Measurements from ENCODE around the gene GNA15.
"Not testable (repeated sequence)": the region's sequence is repeated elsewhere in the genome, so short reads cannot be mapped to it uniquely, and the experiment has no call there.

GNA15 gene

GRCh38 chr19:3192684-3193083 lies 56.9 kb downstream of the GNA15 start:
- no peak for DNase-seq

- DNase-seq: no peak
Observed at GRCh38 chr19:3193256-3194105, 57.6 kb downstream of the GNA15 start.

DNA sequence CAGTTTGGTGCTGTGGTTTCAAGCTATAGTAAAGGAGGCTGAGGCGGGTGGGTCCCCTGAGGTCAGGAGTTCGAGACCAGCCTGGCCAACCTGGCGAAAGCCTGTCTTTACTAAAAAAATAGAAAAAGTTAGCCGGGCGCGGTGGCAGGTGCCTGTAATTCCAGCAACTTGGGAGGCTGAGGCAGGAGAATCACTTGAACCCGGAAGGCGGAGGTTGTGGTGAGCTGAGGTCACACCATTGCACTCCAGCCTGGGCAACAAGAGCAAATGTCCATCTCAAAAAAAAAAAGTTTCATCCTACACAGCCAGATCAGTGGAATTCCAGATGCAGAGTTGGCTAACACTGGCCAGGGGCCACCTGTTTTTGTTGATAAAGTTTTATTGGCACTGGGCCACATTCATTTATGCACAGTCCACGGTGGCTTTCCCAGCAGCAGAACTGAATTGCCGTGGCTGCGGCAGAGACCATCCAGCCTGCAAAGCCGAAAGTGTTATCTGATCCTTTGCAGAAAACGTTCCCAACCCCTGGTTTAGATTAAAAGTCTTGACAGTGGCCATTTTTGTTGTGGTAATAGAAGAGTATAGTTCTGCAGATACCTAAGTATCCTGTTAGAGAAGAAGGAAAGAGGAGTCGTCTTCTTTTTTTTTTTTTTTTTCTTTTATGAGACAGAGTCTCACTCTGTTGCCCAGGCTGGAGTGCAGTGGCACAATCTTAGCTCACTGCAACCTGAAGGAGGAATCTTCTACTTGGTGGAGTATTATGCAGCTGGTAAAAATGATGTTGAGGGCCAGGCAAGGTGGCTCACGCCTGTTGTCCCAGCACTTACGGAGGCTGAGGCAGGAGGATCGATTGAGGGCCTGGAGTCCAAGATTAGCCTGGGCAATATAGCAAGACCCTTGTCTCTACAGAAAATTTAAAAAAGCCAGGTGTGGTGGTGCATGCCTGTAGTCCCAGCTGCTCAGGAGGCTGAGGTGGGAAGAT lies 58.6 kb downstream of the GNA15 start:
- no peak for DNase-seq

DNA sequence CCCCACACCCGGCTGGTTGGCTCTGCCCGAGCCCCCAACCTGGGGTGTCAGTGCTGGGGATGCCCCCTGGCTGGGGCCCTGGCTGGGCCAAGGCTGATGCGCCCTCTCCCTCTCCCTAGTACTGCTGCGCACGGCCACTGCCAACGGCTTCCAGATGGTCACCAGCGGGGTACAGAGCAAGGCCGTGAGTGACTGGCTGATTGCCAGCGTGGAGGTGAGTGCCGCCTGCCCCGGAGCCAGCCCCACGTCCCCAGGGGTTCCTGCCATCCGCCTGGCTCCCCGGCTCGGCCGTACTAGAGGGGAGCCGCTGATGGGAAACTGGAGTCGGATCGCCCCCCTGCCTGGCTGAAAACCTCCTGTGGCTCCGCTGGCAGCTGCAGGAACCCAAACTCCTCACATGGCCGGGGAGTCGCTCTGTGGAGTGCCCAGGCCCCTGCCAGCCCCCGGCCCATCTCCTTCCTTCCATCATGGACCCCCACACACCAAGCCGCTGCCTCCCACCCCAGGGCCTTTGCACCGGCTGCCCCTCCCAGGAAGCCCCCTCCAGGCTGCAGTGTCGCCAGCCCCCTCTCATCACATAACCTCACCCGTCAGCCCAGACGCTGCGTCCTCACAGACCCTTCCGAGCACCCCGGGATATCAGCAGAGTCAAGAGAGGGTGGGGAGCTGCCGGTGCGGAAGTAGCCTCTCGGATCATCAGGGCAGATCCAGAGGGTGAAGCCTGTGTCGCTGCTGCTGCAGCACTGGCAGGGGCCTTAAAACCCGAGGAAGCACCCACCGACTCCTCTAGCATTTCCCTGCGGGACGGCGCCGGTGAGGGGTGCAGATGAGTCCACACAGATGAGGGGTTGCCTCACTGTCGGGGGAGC lies 60.5 kb downstream of the GNA15 start:
- no peak for DNase-seq

DNA sequence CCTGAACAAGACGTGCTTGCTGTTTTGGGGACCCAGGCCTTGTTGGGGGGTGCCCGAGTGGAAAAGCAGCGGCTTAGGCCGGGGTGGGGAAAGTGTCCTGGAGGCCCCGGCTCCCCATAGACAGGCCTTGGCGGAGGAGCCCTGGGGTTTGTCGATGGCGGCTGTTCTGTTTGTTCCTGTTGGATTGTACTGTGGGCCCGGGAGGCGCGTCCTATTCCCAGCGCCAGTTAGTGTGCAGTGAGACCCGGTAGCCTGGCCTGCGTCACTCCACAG lies 61.0 kb downstream of the GNA15 start:
- no peak for DNase-seq

DNA sequence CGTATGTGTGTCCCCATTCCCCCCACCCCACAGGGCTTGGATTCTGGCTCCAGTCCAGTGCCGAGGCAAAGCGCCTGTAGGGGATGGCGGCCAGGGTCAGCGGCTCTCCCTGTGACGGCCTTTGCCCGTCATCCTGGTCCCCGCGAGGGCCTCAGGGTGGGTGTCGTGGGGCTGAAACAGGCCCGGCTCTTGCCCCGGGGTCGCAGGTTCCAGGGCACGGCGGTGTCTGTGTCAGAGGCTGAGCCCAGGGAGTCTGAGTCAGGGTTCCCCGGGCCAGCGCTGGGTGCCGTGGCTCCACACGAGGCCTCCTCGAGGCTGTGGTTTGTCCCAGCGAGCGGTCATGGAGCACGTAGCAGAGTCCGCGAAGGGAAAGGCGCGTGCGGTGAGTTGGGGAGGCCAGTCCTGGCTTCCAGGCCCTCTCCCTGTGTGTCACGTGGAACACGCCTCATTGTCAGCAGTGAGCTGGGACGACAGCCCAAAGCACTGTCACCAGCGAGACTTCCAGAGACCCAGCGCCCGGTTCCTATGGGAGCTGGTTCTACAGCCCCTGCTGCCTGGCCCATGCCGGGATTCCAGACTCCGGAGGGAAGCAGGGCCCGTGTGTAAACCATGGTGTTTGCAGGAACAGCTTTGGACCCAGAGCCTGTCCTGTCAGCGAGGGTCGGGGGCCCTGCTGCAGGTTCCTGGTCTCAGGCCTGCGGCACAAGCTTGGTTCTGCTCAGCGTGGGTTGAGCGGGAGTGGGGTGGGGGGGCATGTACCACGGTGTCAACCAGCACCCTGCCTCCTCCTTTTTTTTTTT lies 63.3 kb downstream of the GNA15 start:
- no peak for DNase-seq

DNA sequence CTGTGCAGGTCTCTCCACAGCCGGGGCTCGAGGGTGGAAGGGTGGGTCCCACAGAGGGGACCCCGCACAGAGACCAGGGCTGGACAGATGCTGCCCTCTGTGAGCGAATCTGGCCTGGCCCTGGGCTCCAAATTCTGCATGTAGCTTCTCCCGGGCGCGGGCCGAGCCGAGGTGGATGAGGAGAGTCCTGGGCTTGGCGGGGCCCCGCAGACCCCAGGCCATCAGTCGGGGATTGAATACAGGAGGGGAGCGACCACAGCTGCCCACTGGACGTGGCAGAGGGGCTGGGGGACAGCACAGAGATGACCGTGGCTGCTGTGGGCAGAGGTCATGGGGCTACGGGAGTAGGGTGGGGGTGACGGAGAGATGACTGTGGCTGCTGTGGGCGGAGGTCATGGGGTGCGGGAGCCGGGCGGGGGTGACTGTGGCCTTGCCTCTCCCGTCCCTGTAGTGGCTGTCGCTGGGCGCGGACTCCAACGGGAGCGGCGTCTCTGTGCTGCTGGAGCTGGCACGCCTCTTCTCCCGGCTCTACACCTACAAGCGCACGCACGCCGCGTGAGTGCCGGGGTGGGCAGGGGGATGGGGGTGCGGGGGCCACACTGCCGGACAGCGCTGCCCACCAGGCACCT lies 65.4 kb downstream of the GNA15 start:
- no peak for DNase-seq

GRCh38 chr19:3201911-3202310 lies 66.1 kb downstream of the GNA15 start:
- DNase-seq: no peak

DNA sequence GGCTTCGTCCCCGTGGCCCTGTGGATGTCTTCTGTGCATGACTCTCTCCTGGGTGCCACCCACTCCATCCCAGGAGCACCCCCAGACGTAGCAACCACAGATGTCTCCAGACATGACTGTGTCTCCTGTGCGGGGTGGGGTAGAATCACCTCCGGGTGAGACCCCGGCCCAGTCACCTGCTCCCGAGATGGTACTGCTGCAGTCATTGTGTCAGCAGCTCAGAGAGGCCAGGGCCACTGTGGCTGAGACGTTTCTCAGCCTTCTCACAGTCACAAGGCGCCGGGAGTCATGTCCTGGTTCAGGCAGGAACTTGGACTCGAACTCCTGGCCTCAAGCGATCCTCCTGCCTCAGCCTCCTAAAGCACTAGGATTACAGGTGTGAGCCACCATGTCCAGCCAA lies 66.5 kb downstream of the GNA15 start:
- DNase-seq: no peak

DNA sequence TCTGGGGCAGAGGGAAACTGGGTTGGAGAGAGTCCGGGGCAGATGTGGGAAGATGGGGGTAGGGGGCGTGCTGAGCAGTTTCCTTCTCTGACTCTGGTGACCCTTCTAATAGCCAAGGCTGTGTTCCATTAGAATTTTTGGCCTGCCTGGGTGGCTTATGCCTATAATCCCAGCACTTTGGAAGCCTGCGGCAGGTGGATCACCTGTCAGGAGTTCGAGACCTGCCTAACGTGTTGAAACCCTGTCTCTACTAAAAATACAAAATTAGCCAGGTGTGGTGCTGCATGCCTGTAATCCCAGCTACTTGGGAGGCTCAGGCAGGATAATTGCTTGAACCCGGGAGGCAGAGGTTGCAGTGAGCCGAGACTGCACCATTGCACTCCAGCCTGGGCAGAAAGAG lies 67.1 kb downstream of the GNA15 start:
- DNase-seq: not testable (repeated sequence)

DNA sequence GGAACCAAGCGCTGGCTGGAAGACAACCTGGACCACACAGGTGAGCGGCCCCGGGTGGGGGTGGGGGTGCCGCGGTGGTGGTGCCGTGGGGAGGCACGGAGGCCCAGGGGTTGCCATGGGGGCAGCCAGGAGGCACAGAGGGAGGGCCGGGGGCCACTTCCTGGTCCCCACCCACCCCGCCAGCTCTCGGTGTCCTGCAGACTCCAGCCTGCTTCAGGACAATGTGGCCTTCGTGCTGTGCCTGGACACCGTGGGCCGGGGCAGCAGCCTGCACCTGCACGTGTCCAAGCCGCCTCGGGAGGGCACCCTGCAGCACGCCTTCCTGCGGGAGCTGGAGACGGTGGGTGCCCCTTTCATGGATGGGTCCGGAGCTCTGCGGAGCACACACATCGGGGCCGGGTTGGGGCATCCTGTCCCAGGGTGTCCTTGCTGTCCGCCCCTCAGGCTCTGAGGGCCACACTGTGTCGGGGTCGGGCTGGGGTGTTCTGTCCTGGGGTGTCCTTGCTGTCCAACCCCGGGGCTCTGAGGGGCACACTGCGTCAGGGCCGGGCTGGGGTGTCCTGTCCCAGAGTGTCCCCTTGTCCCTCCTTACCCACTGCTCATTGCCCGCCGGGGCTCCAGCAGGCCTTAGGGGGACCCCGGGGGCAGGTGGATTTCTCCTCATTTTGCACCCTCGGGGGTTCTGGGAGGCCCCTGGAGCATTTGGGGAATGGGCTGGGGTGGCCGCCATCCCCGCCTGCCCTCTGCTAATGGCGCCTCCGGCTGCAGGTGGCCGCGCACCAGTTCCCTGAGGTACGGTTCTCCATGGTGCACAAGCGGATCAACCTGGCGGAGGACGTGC lies 68.2 kb downstream of the GNA15 start:
- no peak for DNase-seq

DNA sequence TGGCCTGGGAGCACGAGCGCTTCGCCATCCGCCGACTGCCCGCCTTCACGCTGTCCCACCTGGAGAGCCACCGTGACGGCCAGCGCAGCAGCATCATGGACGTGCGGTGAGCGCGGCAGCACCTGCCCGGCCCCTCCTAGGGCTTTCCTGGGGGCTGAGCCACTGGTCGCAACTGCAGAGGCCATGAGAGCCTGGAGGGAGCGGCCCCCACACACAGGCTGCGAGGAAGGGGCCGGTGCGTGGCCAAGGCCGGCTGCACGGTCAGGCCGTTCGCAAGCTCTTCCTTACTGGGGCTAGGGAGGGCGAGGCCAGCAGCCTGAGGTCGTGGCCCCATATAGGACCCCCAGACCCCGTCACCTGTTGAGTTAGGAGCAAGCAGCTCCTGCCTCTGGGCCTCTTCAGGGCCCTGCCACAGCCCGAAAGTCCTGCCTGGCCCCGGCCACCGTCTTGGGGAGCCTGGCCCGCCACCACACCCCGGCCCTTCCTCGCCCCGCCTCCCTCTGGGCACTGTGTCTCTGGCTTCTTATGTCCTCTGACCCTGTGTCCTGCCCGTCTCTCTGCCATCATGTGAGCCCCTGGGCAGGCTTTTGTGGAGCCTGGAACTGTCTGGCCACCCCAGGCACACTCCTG lies 68.9 kb downstream of the GNA15 start:
- no peak for DNase-seq

- no peak for DNase-seq
Observed at GRCh38 chr19:3206216-3206953, 70.6 kb downstream of the GNA15 start.

- DNase-seq: no peak
Observed at GRCh38 chr19:3207461-3208242, 71.8 kb downstream of the GNA15 start.

DNA sequence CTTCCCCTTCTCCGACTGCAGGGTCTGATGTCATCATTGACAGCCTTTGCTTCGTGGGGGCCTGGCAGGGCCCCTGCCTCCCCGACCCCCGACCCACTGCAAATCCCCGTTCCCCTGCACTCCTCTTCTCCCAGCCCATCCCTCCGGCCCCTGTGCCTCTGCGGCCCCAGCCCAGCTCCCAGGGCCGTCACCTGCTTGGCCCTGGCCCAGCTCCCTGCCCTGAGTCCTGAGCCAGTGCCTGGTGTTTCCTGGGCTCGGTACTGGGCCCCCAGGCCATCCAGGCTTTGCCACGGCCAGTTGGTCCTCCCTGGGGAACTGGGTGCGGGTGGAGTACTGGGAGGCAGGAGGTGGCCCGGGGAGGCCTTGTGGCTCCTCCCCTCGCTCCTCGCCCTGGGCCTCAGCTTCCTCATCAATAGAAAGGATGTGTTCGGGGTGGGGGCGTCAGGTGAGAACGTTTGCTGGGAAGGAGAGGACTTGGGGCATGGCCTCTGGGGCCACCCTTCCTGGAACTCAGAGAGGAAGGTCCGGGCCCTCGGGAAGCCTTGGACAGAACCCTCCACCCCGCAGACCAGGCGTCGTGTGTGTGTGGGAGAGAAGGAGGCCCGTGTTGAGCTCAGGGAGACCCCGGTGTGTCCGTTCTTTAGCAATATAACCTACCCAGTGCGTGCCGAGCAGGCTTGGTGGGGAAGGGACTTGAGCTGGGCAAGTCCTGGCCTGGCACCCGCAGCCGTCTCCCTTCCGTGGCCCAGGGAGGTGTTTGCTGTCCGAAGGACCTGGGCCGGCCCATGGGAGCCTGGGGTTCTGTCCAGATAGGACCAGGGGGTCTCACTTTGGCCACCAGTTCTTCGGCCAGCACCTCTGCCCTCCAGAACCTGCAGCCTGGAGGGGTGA lies 72.7 kb downstream of the GNA15 start:
- DNase-seq: no peak

DNA sequence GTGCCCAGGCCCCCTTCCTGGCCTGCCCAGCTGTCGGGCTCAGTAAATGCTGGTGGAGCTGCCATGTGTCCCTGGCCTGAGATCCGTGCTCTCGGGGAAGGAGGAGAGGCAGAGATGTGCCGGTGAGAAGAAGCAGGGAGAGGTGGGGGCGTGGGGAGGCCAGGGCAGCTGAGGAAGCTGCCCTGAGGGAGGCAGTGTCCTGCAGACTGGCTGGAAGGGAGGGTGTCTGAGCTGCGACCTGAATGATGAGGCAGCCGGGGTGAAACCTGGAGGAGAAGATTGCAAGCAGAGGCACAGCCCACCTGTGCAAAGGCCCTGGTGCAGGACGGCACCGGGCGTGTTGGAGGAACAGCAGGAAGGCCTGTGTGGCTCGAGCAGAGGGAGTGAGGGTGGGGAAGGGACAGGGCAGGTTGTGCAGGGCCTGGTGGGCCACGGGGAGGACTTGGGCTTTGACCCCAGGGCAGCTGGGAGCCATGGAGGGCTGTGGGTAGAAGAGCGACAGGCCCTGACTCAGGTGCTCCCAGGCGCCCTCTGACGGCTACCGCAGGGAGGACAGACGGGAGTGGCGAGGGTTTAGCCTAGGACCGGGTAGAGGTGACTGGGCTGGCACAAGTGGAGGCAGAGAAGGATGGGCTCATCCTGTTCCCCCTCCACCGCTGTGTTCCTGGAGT lies 74.6 kb downstream of the GNA15 start:
- peak; percentile 69 for DNase-seq

GRCh38 chr19:3211191-3211590 lies 75.4 kb downstream of the GNA15 start:
- no peak for DNase-seq
